LNCAP (cell line): ENCODE measurements around the gene C11orf91.

Source experiments
- TF ChIP-seq, protein P1 (sequence below): fragments of 450-650 bp; IDR thresholded peaks from 2 replicates; pipeline ENCODE4 v1.5.1; 2017; ENCODE audit warnings: mild to moderate bottlenecking

The C11orf91 gene

DNA sequence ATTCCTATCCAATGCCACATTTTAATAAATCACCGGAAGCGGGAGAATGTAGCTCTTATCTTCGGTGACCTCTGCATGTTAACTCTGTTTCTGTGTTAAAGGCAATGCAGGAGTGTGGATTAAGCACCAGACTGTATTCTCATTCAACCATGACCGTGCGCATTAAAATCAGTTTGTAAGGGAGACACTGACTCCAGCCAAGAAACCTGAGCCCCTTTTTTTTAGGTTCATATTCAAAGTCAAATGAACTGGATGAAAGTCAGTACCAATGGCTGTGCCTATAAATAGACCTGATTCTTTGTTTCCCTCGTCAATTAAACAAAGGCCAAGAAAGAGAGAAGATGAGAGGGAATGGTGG is 32.2 kb downstream of the C11orf91 start:
- TF ChIP-seq, protein P1, sequence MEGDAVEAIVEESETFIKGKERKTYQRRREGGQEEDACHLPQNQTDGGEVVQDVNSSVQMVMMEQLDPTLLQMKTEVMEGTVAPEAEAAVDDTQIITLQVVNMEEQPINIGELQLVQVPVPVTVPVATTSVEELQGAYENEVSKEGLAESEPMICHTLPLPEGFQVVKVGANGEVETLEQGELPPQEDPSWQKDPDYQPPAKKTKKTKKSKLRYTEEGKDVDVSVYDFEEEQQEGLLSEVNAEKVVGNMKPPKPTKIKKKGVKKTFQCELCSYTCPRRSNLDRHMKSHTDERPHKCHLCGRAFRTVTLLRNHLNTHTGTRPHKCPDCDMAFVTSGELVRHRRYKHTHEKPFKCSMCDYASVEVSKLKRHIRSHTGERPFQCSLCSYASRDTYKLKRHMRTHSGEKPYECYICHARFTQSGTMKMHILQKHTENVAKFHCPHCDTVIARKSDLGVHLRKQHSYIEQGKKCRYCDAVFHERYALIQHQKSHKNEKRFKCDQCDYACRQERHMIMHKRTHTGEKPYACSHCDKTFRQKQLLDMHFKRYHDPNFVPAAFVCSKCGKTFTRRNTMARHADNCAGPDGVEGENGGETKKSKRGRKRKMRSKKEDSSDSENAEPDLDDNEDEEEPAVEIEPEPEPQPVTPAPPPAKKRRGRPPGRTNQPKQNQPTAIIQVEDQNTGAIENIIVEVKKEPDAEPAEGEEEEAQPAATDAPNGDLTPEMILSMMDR = no peak

- TF ChIP-seq, protein P1 = no peak
Measured at GRCh38 chr11:33667819-33668467, 32.7 kb downstream of the C11orf91 start.

DNA sequence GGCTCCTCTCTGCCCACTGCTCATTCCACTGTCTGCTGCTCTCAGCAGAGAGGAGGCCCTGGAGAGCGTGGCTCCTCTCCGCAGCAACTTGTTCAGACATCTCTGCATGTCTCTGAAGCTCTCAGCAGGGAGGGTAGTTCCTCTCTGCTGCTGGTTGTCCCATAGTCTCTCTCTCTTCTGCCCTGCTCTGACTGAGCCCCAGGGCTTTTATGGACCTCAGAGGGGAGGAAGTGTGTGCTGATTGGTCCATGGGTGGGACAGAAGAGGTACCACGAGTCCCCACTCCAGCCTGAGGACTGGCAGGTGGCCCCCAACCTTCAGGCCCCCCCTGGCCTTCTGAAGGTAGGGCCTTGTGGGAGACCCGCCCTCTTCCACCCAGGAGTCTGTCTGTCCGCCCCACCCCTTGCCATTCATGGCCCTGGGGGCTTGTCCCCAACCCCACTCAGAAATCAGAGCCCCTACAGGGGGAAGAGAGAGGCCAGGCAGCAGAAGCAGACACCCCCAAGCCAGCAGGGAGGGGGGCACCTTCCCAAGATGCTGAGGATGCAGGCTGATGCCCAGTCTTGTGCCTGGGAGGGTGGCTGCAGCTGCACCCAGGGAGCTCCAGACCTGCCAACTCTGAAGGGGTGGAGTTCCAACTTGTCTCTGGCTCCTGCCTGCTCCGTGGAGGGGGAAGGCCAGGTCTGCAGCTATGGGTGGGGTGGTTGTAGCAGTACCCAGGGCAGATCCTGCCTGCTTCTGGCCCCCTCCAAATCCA is 35.1 kb downstream of the C11orf91 start:
- TF ChIP-seq, protein P1 = no peak

DNA sequence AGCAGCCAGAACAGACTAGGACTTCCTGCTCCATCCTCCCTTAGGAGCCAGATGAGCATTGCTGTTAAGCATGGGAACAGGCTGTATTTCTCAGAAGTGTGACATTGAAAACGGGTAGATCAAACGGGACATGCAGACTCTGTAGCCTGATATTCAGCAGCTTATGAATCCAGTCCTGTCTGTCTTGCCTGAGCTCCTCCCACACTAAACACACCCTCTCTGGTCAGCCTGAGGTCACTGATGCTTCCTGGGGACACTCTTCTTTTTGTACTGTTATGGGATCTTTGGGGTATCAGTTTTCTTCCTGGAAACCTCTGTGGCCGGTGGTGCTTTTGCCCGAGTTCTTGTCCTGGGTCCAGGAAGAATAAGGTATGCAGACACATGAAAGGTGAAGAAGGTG is 35.8 kb downstream of the C11orf91 start:
- TF ChIP-seq, protein P1 = no peak

DNA sequence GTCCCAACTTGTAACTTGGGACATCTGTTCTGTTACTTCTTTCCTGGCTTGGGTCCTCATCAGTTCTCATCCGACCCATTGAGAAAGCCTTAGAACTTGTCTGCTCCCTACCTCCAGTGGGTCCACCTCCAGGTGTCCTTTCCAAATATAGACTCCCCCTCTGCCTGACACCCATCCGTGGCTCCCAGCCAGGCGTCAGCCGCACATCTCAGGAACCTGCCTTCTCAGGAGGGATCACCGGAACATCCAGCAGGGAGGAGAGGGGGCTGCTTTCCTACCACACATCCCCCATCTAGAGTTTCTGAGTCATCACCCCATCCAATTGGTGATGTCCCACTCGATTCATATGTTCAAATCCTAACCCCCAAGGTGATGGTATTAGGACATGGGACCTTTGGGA is 36.5 kb downstream of the C11orf91 start:
- TF ChIP-seq, protein P1 = no peak

DNA sequence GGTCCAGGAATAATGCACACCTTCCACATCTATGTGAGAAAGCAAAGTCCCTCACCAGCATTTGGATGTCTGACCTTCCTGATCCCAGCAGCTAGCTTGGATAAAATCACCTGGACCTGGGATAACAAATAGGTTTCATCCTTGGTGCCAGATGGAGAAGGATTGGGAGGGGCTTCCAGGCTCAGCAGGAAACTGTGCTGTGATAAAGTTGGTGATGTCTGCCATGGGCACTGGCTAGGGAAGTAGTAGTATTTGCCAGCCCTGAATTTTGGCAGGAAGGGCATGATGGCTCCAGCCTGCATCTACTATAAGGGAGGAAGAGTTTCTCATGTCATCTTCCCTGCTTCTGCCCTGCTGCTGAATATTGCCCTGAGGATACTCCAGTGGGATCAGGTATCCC is 37.5 kb downstream of the C11orf91 start:
- TF ChIP-seq, protein P1 = no peak

DNA sequence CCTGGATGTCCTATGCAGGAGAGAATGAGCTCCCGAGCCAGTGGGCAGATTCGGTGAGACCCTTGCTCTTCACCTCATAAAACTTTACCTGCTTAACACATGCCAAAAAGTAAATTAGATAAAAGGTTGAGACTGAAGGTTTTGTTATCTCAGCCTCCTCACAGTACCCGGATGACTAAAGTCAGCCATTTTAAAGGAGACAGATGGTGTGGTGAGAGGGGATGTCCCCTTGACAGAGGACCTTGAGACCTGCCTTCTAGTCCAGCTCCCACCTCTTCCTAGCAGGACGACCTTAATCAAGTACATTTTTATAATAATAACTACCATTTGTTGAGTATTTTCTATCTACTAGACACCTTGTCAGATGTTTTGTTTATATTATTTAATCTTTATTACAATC is 39.7 kb downstream of the C11orf91 start:
- TF ChIP-seq, protein P1 = no peak
